ENCODE measurements around the gene GSTM5.
"Not testable (repeated sequence)": the region's sequence is repeated elsewhere in the genome, so short reads cannot be mapped to it uniquely, and the experiment has no call there.

Gene GSTM5

GRCh38 chr1:109732390-109732881 is 20.4 kb downstream of the GSTM5 start:
- DNase-seq = no peak

GRCh38 chr1:109733236-109733870 is 21.3 kb downstream of the GSTM5 start:
- no peak for DNase-seq

GRCh38 chr1:109739738-109740614 is 27.9 kb downstream of the GSTM5 start:
- peak; percentile 71 to 85 for DNase-seq

- DNase-seq = no peak
Observed at GRCh38 chr1:109740615-109741373, 28.7 kb downstream of the GSTM5 start, which contains the start of gene GSTM3. Gene GSTM3, minus strand, starts transcription at chr1:109741038. Its CDS starts 751 bp downstream, at chr1:109740287.

GRCh38 chr1:109748311-109748710 is 36.3 kb downstream of the GSTM5 start:
- DNase-seq = not testable (repeated sequence)

GRCh38 chr1:109749221-109749620 is 37.2 kb downstream of the GSTM5 start:
- no peak for DNase-seq

- no peak for DNase-seq
Observed at GRCh38 chr1:109750241-109750882, 38.3 kb downstream of the GSTM5 start.

GRCh38 chr1:109750920-109751319 is 38.9 kb downstream of the GSTM5 start:
- no peak for DNase-seq

GRCh38 chr1:109751531-109752260 is 39.6 kb downstream of the GSTM5 start:
- DNase-seq = no peak

- DNase-seq = no peak
Observed at GRCh38 chr1:109754738-109755137, 42.7 kb downstream of the GSTM5 start.

- not testable (repeated sequence) for DNase-seq
Observed at GRCh38 chr1:109756325-109756724, 44.3 kb downstream of the GSTM5 start.

- no peak for DNase-seq
Observed at GRCh38 chr1:109756848-109757521, 44.9 kb downstream of the GSTM5 start.

GRCh38 chr1:109757936-109758786 is 46.1 kb downstream of the GSTM5 start:
- no peak for DNase-seq

- DNase-seq = no peak
Observed at GRCh38 chr1:109759513-109760334, 47.7 kb downstream of the GSTM5 start.

- DNase-seq = no peak
Observed at GRCh38 chr1:109760581-109761226, 48.7 kb downstream of the GSTM5 start.

- no peak for DNase-seq
Observed at GRCh38 chr1:109761227-109762038, 49.4 kb downstream of the GSTM5 start.

- no peak for DNase-seq
Observed at GRCh38 chr1:109762039-109762585, 50.1 kb downstream of the GSTM5 start.
